Stimulated activated CD4-positive, alpha-beta T cell treated with anti-CD3 and anti-CD28 coated beads, Interleukin-15, amount 100 ng/mL, for 48 hours (primary cell): ENCODE data around the gene WDHD1.
"Not testable (repeated sequence)": the region's sequence is repeated elsewhere in the genome, so short reads cannot be mapped to it uniquely, and the experiment has no call there.

Source experiments
- DNase-seq, 2 donors: peaks; one replicate each; pipeline ENCODE4 v3.0.0-alpha.2; 2020; ENCODE audit warnings: low read depth in 2 of 2

Gene WDHD1

GRCh38 chr14:55026793-55027561 lies at the start of gene WDHD1, which contains the start of gene SOCS4:
Gene WDHD1, minus strand, starts transcription at chr14:55027099. Its CDS starts 312 bp downstream, at chr14:55026787.
Gene SOCS4, plus strand, starts transcription at chr14:55027236. Its CDS starts 15,806 bp downstream, at chr14:55043042.
- peak; percentile 94 to 97 for DNase-seq

DNA sequence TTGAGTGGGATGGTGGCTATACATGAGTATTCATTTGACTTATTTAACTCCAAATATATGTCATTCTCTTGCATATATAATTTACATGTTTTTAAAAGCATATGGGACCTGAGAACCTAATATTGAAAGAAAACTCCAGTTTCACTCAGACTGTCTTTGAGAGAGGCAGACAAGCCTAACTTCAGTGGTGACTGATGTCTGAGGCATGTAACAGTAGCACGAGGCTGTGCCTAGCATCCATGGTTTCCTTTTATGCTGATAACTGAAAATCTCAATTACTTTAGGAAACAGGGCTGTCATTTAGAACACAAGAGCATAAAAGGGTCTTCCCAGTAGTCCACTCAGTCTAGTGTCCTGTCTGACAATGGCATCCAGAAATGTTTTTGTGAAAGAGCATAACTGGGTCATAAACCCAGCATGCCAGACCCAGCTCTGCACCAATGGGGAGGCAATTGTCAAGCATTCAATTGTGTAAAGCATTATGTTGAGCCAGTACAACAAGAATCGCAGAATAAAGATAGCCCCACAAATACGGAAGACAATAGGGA lies 48.8 kb upstream of the WDHD1 start:
- no peak for DNase-seq

DNA sequence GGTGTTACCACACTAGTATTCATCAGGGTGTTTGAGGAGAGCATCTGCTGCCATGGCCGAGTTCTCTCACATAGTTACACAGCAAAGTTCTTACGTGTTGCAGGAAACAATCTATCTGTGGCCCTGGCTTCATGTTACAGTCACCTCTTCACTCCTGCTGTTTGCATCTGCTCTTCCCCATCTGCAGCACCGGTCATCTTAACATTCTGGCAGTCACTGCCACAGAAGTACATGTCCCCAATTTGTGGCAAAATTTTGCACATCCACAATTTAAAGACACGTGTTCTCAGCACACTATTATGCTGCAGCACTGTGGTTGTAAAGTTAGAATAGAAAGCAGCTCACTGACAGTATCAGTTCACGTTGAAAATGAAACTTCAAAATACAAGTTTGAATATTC lies 47.8 kb upstream of the WDHD1 start:
- no peak for DNase-seq

DNA sequence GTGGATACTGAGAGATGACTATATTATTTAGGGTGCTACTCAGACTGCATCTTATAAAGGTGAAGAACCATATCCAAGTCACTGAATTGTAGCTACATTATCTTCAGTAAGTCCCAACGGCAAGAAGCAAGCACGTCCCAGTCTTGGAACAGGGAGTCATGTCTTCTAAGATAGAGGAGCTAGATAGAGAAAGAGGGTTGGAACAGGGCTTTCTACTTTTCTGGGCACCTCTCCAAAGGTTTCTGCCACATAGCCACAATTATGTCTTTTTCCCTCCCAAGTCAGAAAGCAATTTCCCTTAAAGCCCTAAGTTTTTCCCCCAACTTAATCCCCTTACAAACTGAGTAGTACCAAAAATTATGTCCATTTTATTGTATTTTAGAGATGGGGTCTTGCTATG lies 47.0 kb upstream of the WDHD1 start:
- DNase-seq = no peak

DNA sequence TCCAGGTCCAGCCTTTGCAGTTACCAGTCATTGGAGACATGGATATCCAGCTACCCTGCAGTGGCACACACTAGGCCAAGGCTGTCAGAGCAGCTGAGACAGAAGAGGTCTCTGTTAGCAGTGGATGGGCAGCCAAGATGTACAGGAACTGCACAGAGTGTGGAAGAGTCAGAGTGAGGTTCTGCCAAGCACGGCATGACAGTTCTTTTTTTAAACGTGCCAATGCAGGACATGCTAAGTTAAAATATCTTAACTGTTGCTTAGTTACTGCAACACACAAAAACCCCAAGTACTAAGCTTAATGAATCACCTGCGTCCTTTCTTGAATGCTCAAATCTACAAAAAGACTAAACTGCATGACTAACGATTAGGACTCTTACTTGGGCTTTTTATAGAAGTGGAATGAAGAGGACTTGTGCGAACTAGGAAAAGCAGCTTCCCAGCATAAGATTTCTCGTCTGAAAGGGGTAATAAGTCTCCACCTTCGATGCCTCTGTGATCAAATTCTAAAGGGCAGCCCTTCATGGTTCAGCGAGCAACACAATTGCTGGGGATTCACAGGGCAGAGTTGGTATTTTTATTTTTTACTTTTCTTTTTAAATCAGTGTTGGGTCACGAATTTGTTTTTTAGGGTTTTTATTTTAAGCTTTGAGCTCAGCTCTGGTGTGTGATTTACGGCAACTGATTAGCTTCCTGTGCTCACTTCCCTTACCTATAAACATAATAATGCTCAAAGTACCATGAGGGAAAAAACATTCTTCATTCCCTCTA lies 45.2 kb upstream of the WDHD1 start:
- peak in 1 of 2 donors; percentile 9 for DNase-seq

DNA sequence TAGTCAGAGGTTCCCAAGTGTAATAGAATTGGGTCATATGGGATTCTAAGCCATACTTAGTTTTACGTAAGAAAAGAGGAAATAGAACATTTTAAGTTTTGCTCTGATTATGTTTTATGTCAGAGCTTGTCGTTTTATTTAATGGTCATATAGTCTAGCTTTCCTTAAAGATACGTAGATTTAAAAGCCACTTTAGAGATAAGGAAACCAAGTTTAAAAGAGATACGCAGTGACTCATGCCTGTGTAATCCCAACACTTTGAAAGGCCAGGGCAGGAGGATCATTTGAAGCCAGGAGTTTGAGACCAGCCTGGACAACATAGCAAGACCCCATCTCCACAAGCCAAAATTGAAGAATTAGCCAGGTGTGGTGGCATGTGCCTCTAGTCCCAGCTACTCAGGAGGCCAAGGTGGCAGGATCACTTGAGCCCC lies 44.1 kb upstream of the WDHD1 start:
- no peak for DNase-seq

DNA sequence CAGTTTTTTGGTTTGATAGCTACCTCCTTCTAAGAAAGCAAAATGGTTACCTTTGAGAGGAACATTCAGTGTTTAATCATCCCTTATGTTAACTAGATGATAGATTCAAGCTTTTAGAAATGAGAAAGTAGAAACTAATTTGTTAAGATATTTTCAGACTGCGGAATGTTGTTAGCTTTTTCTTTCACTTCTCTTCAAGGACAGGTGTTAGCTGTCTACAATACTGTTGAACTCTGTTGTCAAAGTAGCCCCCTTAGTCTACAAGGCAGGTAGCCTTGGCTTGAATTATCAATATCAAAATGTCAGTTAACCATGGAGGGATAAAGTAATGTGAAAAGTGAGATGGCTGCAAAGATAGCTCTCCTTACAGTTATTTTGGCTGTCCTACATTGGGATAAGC lies 39.3 kb upstream of the WDHD1 start:
- DNase-seq = no peak

DNA sequence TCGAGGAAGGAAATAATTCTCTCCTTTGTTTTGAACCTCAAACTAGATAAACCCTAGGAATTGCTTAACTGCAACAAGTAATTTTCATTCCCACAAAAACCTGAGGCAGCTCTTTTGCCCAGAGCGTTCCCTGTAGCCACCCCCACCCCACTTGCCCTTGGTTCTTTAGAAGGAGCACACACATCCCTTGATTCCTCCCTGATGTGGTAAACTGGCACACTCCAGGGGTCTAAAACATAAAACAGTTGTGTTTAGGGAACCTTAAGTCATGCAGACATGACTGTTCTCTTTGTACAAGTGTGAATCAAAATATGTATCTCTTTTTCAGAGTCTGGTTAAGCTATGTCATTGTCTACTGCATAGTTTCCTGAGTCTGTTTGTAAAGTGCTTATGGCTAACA lies 38.5 kb upstream of the WDHD1 start:
- no peak for DNase-seq

DNA sequence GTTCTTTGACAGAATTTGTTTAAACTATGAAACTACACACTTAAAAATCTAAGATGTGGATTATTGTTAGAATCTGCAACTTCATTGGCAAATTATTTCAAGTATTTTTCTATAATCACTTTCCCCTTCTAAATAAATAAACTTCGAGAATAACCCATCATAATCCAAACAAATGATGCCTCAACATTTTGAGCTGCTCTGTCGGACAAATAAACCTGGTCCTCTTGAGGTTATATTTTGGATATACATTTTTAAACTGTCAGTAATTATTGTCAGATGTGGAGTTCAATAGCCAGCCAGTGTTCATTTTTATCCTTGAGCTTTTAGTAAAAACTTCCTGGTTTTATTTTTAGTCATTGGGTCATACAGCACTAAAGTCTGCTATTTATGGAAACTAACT lies 38.0 kb upstream of the WDHD1 start:
- DNase-seq = not testable (repeated sequence)

DNA sequence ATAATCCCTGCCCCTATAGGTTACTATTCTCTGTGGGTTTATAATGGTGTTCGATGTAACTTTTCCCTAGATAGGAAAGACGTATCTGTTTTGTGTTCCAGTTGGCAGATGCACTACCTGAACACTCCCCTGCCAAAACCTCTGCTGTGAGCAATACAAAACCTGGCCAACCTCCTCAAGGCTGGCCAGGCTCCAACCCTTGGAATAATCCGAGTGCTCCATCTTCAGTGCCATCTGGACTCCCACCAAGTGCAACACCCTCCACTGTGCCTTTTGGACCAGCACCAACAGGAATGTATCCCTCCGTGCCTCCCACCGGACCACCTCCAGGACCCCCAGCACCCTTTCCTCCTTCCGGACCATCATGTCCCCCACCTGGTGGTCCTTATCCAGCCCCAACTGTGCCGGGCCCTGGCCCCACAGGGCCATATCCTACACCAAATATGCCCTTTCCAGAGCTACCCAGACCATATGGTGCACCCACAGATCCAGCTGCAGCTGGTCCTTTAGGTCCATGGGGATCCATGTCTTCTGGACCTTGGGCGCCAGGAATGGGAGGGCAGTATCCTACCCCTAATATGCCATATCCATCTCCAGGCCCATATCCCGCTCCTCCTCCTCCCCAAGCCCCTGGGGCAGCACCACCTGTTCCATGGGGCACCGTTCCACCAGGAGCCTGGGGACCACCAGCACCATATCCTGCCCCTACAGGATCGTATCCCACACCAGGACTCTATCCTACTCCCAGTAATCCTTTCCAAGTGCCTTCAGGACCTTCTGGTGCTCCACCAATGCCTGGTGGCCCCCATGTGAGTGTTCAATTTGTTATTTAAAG lies 35.8 kb upstream of the WDHD1 start:
- no peak for DNase-seq

DNA sequence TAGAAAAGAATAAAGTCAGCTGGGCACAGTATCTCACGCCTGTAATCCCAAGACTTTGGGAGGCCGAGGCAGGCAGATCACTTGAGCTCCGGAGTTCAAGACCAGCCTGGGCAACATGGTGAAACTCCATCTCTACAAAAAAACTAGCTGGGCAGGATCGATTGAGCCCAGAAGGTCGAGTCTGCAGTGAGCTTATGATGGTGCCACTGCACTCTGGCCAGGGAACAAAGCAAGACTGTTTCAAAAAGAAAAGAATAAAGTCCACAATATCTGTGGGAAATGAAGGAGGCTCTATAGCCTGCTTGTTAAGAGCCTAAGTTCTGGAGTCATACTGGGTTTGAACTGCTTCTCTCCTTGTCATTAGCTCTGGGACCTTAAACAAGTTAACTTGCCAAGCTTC lies 32.4 kb upstream of the WDHD1 start:
- DNase-seq = no peak

- DNase-seq = no peak
Measured at GRCh38 chr14:55057919-55058318, 31.0 kb upstream of the WDHD1 start.

DNA sequence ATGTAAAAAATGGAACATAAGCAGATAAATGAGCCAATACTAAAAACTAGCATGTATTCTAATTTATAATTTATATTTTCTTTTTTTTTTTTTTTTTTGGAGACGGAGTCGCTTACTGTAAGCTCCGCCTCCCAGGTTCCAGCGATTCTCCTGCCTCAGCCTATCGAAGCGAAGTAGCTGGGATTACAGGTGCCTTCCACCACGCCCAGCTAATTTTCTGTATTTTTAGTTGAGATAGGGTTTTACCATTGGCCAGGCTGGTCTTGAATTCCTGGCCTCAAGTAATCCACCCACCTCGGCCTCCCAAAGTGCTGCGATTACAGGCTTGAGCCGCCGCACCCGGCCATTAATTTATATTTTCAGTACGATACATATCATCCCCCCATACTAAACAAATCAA lies 27.2 kb upstream of the WDHD1 start:
- DNase-seq = no peak

DNA sequence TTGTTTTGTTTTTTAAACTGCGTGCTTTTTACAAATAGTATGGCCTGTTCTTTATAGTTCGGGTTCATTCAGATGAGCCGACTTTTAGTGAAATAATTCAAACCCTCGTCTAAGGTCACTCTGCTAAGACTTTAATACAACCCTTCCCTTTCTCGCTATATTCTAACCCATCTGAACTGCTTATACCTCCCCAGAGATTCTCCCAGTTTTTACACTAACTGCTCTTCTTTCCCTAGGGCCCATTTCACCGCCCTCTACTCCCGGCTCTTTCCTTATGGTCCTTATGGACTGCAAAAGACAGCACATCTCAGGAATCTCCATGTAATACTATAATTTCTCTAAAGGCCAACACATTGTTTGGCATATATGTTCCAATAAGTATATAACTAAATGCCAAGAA lies 26.6 kb upstream of the WDHD1 start:
- no peak for DNase-seq

GRCh38 chr14:55053018-55053417 lies 26.1 kb upstream of the WDHD1 start:
- no peak for DNase-seq

DNA sequence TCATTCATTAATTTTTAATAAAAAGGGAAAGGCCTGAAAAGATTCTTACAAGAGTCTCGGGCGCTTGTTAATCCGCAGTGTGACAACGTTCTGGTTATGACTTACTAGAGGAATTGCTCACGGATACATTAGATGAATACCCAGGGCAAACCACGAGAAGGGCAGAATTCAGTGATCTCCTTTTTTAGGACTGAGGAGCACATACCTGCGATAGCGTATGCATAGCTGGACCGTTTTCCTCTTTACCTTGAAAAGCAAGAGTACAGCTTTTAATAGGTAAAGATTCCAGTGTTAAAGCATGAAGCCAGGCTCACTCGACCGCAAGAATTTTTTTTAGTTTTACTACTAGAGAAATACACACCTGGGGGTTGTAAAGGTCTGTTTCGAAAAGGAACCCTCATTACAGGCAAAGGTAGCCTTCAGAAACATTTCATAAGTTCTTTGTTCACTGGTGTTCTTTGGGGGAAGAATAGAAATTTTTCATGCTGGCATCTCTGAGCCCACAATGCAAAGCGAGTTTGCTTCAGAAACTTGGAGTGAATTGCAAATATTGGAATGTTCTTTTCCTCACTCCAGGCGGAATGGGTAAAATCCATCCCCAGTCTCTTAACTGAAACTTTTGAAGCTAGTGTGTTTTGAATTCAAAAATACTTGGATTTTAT lies 25.5 kb upstream of the WDHD1 start:
- DNase-seq = no peak

- peak; percentile 79 to 82 for DNase-seq
Measured at GRCh38 chr14:55051423-55052268, 24.7 kb upstream of the WDHD1 start, which contains the start of gene MAPK1IP1L. Gene MAPK1IP1L, plus strand, starts transcription at chr14:55051647. Its CDS starts 10,037 bp downstream, at chr14:55061684.

DNA sequence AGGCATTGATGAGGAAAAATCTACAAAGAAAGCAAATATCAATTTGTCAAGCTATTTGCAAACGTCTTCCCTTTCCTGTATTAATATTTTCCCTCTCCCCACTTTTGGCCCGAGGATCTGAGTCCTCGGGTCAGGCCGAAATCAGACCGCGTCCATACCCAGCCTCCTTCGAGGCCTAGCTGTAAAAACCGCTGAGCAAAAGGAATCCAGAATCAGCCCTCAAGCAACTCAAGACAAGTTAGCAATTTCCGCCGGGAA lies 24.2 kb upstream of the WDHD1 start:
- DNase-seq = no peak

DNA sequence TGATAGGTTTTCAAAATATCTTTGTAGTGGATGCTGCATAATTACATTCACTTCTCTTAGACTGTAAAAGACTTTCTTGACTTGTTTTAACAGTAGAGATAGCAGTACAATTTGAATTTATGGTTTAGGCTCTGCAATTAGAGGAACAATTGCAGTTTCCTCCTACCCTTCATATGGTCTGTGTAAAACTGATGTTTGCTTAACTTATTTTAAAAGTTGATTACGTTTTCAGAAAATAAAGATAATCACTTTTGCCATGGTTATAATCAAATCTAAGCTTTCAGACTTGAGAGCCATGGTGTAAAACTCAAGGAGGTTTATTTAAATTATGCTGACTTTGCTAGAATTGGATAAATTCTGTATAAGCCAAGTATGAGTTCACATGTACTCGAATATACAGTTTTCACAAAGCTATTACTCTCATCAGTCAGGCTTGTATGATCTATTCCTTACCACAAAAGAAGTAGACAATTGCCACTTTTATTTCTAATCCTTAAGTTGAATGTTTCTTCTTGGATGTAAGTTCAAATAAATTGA lies 22.1 kb upstream of the WDHD1 start:
- no peak for DNase-seq
